ENCODE data around the gene FRRS1L.

DNA sequence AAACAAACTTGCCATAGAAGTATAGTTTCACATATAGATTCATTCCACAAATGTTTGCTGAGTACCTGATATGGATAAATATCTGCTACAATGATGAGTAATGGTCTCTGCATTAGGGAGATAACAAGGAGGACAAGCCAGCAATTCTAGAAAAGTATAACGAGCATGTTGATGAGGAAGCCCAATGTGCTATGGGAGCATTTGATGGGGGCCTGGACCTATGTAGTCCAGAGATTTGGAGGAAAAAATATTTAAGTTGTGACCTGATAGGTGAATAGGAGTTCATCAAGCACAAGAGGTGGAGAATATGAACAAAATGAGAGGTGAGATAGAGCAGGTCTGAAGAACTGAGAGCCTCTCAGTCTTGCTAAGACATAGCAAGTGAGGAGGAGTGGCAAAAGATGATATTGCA, 32.9 kb downstream of the FRRS1L start:
- TF ChIP-seq EZH2 (IDR thresholded peaks at IDR 0.05; ENCODE audit: borderline replicate concordance, low read length) (no peak), CTCF (IDR thresholded peaks at IDR 0.05; ENCODE audit: low read length) (no peak)

Measured in OCI-LY1 (cell line).